HEK293T (cell line): Measurements from ENCODE around the gene SLC2A4RG.

Experiments
- CTCF ChIA-PET: fragments of 350-600 bp; formaldehyde crosslinking; extraction: SDS; loops from one replicate; lab custom pipeline; 2021; ENCODE audit warnings: antibody characterized with exemption, inconsistent platforms; lab: Yijun Ruan, JAX
- POLR2A ChIA-PET: fragments of 350-600 bp; formaldehyde crosslinking; extraction: SDS; loops from one replicate; lab custom pipeline; 2020; ENCODE audit warnings: antibody characterized with exemption, inconsistent platforms; lab: Yijun Ruan, JAX
- DNase-seq: peaks from one replicate; pipeline ENCODE4 v3.0.0; 2012; ENCODE audit warnings: mixed read lengths; ENCODE audit errors: extremely low spot score
- ARNT ChIP-seq: fragments of 450-650 bp; IDR thresholded peaks from 2 replicates; pipeline ENCODE4 v1.6.1; 2017; ENCODE audit warnings: mild to moderate bottlenecking
- BHLHE40 ChIP-seq: fragments of 450-650 bp; IDR thresholded peaks from 2 replicates; pipeline ENCODE4 v1.6.1; 2016; ENCODE audit warnings: mild to moderate bottlenecking, moderate library complexity, borderline replicate concordance
- CTBP1 ChIP-seq: fragments of 450-650 bp; IDR thresholded peaks from 2 replicates; pipeline ENCODE4 v1.6.1; 2016; ENCODE audit warnings: borderline replicate concordance
- ELF4 ChIP-seq: fragments of 450-650 bp; IDR thresholded peaks from 2 replicates; pipeline ENCODE4 v1.6.1; 2017; ENCODE audit warnings: antibody characterized with exemption
- FOXA1 ChIP-seq: fragments of 450-650 bp; IDR thresholded peaks from 2 replicates; pipeline ENCODE4 v1.6.1; 2016; ENCODE audit warnings: mild to moderate bottlenecking
- FOXK2 ChIP-seq: fragments of 450-650 bp; IDR thresholded peaks from 2 replicates; pipeline ENCODE4 v1.6.1; 2016; ENCODE audit warnings: mild to moderate bottlenecking
- FOXM1 ChIP-seq: fragments of 450-650 bp; IDR thresholded peaks from 2 replicates; pipeline ENCODE4 v1.6.1; 2017; ENCODE audit warnings: mild to moderate bottlenecking, borderline replicate concordance
- HDGF ChIP-seq: fragments of 450-650 bp; IDR thresholded peaks from 2 replicates; pipeline ENCODE4 v1.6.1; 2017; ENCODE audit warnings: antibody characterized with exemption, borderline replicate concordance
- L3MBTL2 ChIP-seq: fragments of 450-650 bp; conservative IDR thresholded peaks from 2 replicates; pipeline ENCODE4 v1.6.1; 2016; ENCODE audit warnings: mild to moderate bottlenecking
- LEF1 ChIP-seq: fragments of 450-650 bp; IDR thresholded peaks from 2 replicates; pipeline ENCODE4 v1.6.1; 2017; ENCODE audit warnings: mild to moderate bottlenecking, borderline replicate concordance
- NFRKB ChIP-seq: fragments of 450-650 bp; IDR thresholded peaks from 2 replicates; pipeline ENCODE4 v1.6.1; 2016; ENCODE audit warnings: mild to moderate bottlenecking, moderate library complexity
- PKNOX1 ChIP-seq: fragments of 450-650 bp; IDR thresholded peaks from 2 replicates; pipeline ENCODE4 v1.6.1; 2016
- SP1 ChIP-seq: fragments of 450-650 bp; IDR thresholded peaks from 2 replicates; pipeline ENCODE4 v1.6.1; 2017
- SUZ12 ChIP-seq: fragments of 450-650 bp; IDR thresholded peaks from 2 replicates; pipeline ENCODE4 v1.6.1; 2016; ENCODE audit warnings: mild to moderate bottlenecking
- TARDBP ChIP-seq: fragments of 450-650 bp; IDR thresholded peaks from 2 replicates; pipeline ENCODE4 v1.6.1; 2016
- ZNF384 ChIP-seq: fragments of 450-650 bp; IDR thresholded peaks from 2 replicates; pipeline ENCODE4 v1.6.1; 2016

SLC2A4RG gene

GRCh38 chr20:63734946-63735858, 4.4 kb upstream of the SLC2A4RG start:
- no peak for DNase-seq
- ChIA-PET POLR2A (no interaction called here), CTCF (no interaction called here)
- no peak for TF ChIP-seq ARNT
- TF ChIP-seq SP1: no peak
- no peak for TF ChIP-seq LEF1
- no peak for TF ChIP-seq PKNOX1
- TF ChIP-seq CTBP1: no peak
- TF ChIP-seq SUZ12: no peak
- TF ChIP-seq BHLHE40: no peak
- TF ChIP-seq FOXK2: no peak
- TF ChIP-seq HDGF: no peak
- TF ChIP-seq L3MBTL2: no peak
- no peak for TF ChIP-seq ZNF384
- no peak for TF ChIP-seq TARDBP
- no peak for TF ChIP-seq FOXA1
- TF ChIP-seq FOXM1: no peak
- no peak for TF ChIP-seq ELF4

DNA sequence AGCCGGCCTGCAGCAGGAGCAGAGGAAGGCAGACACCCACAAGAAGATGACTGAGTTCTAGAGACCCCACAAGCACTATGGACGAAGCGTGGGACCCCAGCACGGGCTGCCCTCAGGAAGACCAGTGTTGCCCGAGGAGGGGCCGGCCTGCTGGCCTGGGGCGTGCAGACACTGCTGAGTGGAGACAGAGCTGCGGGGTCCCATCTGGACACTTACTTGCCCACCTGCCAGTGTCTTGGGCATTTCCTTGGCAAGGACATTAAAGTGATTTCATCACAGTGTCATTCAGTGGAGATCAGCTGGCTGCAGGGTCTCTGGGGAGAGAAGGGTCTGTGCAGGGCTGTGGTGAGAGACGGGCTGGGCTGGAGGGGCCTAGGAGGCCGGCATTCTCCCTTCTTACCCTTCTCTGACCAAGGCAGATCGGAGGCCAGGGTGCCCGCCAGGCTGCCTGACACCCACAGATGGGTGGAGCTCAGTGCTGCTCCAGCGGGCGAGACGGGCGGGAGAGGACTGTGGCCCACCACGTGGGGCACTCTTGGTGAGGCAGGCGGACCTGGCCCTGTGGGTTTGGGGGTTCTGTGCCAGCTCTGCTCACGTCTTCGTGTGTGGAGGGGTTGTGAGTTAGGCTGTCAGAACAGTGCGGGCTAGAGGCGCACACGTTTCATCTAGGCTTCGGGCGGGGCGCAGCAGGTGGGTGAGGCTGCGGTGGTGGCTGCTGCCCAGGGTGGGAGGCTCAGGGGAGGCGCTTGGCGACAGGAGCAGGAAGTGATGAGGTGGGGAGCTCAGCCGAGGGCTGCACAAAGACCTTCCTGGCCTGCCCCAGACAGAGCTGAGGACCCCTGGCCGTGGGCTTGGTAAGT, 3.5 kb upstream of the SLC2A4RG start, which contains the start of gene LIME1:
TSS of gene LIME1 (plus strand) at position 806 of the 860 bp plus-strand sequence. CDS start 886 bp downstream, outside the sequence.
- TF ChIP-seq ZNF384 (no peak), NFRKB (no peak), PKNOX1 (no peak), FOXA1 (no peak), SP1 (no peak), HDGF (no peak), BHLHE40 (no peak)
- POLR2A ChIA-PET: interaction anchor here (1.0 kb wide), 1 partner anchor 28 kb away, joined by 7 read pairs; the partner anchor contains the start of genes ARFRP1 and ZGPAT
- no peak for DNase-seq
- CTCF ChIA-PET: no interaction called here

DNA sequence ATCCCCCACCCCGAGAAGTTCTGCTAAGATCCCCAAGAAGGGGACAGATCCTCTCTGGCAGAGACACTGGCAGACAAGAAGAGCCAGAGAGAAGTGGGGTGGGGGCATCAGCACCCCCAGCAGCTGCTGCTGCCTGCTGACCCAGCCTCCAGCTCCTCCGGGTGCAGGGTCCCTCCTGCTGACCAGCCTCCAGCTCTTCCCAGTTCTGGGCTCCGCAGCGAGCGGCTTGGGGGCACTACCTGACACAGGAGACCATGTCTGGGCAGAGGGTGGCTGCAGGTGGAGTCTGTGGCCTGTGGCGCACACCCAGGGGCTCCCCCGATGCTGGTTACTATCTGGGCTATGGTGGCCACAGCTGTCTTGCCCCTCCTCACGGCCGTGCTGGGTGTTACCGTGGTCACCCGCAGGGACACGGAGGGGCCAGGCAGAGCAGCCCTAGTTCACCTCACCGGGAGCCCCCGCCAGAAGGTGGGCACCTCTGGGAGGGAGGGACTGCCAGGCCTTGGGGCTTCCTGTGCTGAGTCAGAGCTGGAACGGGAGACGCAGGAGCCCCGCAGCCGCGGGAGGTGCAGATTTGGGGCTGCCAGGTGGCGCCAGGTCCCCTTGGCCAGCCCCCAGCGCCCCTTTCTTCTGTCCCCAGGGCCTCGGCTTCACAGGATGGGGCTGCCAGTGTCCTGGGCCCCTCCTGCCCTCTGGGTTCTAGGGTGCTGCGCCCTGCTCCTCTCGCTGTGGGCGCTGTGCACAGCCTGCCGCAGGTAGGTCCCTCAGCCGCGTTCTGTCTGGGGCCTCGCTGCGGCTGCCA, 2.5 kb upstream of the SLC2A4RG start:
- ChIA-PET CTCF (no interaction called here), POLR2A (interaction anchor here (1.0 kb wide), 1 partner anchor 29 kb away, joined by 7 read pairs; the partner anchor contains the start of genes ARFRP1 and ZGPAT)
- TF ChIP-seq FOXK2 (no peak), ELF4 (no peak), BHLHE40 (no peak)
- DNase-seq: no peak

DNA sequence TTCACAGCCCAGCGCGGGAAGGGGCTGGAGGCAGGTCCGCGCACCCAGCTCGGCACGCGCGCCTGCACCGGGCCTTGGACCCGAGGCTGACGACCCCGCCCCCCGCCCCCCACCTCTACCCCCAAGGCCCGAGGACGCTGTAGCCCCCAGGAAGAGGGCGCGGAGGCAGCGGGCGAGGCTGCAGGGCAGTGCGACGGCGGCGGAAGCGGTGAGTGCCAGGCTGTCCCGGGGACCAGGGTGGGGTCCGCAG, 2.0 kb upstream of the SLC2A4RG start:
- DNase-seq: no peak
- ChIA-PET POLR2A (no interaction called here), CTCF (no interaction called here)

More for the DNA sequence above, 2.0 kb upstream of the SLC2A4RG start:
- TF ChIP-seq SP1 (no peak), FOXA1 (no peak), ZNF384 (no peak), FOXM1 (no peak), SUZ12 (no peak), L3MBTL2 (no peak), NFRKB (no peak), BHLHE40 (no peak), FOXK2 (no peak), CTBP1 (no peak), ARNT (no peak), HDGF (no peak), LEF1 (no peak), ELF4 (no peak), PKNOX1 (no peak), TARDBP (no peak)
